Nephron progenitor cell (in vitro differentiated cells): Measurements from ENCODE around the gene P2RY11.

Experiments
- DNase-seq: peaks from one replicate; pipeline ENCODE4 v3.0.0; 2021
- H3K27ac Mint-ChIP-seq: 2 replicates; pipeline ENCODE4 v1.8.0; 2021; ENCODE audit warnings: mild to moderate bottlenecking, moderate library complexity, mixed read lengths
- H3K27me3 Mint-ChIP-seq: 2 replicates; pipeline ENCODE4 v1.8.0; 2021; ENCODE audit warnings: mild to moderate bottlenecking, low read depth, mixed read lengths; ENCODE audit not compliant: poor library complexity
- H3K36me3 Mint-ChIP-seq: 2 replicates; pipeline ENCODE4 v1.8.0; 2021; ENCODE audit warnings: low read depth, mixed read lengths
- H3K4me1 Mint-ChIP-seq: 2 replicates; pipeline ENCODE4 v1.8.0; 2021; ENCODE audit warnings: mixed read lengths
- H3K4me3 Mint-ChIP-seq: 2 replicates; pipeline ENCODE4 v1.8.0; 2021; ENCODE audit warnings: mild to moderate bottlenecking, moderate library complexity, mixed read lengths
- H3K9me3 Mint-ChIP-seq: 2 replicates; pipeline ENCODE4 v1.8.0; 2021; ENCODE audit warnings: mild to moderate bottlenecking, moderate library complexity, mixed read lengths
- TF ChIP-seq, protein P1 (sequence below): fragments of 200-600 bp; sonication (generic); IDR thresholded peaks from 2 replicates; pipeline ENCODE4 v1.5.0; 2021; ENCODE audit warnings: antibody characterized with exemption

Gene P2RY11

DNA sequence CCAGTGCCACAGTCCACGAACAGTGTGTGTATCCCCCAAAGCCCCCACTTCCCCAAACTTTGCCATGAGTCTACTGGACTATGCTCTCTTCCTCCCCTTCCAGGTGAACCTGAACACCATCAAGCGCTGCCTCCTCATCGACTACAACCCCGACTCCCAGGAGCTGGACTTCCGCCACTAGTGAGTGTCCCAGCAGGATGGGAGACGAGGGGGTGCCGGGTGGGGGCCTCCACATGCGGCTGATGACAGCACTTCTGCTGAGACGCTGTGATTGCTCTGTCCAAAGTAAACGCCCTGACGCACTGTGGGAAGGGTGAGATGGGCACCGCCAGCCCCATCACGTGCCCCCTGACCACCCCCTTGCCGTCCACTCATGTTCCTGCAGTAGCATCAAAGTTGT lies 2.0 kb upstream of the P2RY11 start:
- DNase-seq: no peak
- TF ChIP-seq, protein P1, sequence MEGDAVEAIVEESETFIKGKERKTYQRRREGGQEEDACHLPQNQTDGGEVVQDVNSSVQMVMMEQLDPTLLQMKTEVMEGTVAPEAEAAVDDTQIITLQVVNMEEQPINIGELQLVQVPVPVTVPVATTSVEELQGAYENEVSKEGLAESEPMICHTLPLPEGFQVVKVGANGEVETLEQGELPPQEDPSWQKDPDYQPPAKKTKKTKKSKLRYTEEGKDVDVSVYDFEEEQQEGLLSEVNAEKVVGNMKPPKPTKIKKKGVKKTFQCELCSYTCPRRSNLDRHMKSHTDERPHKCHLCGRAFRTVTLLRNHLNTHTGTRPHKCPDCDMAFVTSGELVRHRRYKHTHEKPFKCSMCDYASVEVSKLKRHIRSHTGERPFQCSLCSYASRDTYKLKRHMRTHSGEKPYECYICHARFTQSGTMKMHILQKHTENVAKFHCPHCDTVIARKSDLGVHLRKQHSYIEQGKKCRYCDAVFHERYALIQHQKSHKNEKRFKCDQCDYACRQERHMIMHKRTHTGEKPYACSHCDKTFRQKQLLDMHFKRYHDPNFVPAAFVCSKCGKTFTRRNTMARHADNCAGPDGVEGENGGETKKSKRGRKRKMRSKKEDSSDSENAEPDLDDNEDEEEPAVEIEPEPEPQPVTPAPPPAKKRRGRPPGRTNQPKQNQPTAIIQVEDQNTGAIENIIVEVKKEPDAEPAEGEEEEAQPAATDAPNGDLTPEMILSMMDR: no peak
- Mint-ChIP-seq H3K27ac (no peak overlapping the region), H3K4me1 (peaks cover 22% of the 10 kb centered on the region), H3K9me3 (no peaks in the 10 kb centered on the region), H3K27me3 (peaks cover 3% of the 10 kb centered on the region), H3K36me3 (peaks cover 30% of the 10 kb centered on the region), H3K4me3 (peak overlapping the region; percentile 30)

DNA sequence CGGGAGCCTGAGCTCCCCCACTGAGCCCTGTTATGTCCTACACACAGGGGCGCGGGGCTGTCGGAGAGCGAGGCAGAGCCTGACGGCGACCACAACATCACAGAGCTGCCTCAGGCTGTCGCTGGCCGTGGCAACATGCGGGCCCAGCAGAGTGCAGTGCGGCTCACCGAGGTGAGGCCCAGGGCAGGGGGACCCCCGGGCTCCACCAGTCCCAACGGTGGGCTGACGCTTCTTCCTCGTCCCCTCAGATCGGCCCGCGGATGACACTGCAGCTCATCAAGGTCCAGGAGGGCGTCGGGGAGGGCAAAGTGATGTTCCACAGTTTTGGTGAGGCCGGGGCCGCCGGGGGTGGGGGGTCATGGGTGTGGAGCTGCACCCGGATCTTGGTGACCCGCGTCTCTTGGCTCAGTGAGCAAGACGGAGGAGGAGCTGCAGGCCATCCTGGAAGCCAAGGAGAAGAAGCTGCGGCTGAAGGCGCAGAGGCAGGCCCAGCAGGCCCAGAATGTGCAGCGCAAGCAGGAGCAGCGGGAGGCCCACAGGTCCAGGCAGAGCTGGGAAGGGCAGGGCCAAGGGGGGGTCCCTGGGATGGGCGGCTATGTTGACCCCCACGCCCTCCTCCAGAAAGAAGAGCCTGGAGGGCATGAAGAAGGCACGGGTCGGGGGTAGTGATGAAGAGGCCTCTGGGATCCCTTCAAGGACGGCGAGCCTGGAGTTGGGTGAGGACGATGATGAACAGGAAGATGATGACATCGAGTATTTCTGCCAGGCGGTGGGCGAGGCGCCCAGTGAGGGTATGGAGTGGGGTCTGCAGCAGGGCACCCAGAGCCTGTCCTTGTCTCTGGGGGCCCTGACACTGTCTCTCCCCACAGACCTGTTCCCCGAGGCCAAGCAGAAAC lies 1.2 kb upstream of the P2RY11 start:
- DNase-seq: no peak
- H3K4me3 Mint-ChIP-seq: no peak overlapping the region
- H3K9me3 Mint-ChIP-seq: no peaks in the 10 kb centered on the region
- no peaks in the 10 kb centered on the region for H3K27me3 Mint-ChIP-seq
- TF ChIP-seq, protein P1: no peak
- peaks cover 30% of the 10 kb centered on the region for H3K36me3 Mint-ChIP-seq
- H3K4me1 Mint-ChIP-seq: peaks cover 14% of the 10 kb centered on the region
- peak overlapping the region; percentile 42 for H3K27ac Mint-ChIP-seq

DNA sequence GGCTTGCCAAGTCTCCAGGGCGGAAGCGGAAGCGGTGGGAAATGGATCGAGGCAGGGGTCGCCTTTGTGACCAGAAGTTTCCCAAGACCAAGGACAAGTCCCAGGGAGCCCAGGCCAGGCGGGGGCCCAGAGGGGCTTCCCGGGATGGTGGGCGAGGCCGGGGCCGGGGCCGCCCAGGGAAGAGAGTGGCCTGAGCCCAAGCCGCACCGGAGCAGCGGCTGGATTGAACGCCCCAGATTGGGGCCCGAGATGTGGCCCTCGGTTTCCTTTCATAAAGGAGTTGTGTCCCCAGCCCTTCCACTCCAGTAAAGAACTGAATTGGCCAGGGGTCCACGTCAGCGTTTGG lies 548 bp upstream of the P2RY11 start:
- Mint-ChIP-seq H3K9me3 (no peaks in the 10 kb centered on the region), H3K4me3 (no peak overlapping the region), H3K4me1 (peaks cover 12% of the 10 kb centered on the region), H3K27me3 (no peaks in the 10 kb centered on the region), H3K36me3 (peaks cover 30% of the 10 kb centered on the region), H3K27ac (peak overlapping the region; percentile 42)
- no peak for DNase-seq
- TF ChIP-seq, protein P1: no peak

DNA sequence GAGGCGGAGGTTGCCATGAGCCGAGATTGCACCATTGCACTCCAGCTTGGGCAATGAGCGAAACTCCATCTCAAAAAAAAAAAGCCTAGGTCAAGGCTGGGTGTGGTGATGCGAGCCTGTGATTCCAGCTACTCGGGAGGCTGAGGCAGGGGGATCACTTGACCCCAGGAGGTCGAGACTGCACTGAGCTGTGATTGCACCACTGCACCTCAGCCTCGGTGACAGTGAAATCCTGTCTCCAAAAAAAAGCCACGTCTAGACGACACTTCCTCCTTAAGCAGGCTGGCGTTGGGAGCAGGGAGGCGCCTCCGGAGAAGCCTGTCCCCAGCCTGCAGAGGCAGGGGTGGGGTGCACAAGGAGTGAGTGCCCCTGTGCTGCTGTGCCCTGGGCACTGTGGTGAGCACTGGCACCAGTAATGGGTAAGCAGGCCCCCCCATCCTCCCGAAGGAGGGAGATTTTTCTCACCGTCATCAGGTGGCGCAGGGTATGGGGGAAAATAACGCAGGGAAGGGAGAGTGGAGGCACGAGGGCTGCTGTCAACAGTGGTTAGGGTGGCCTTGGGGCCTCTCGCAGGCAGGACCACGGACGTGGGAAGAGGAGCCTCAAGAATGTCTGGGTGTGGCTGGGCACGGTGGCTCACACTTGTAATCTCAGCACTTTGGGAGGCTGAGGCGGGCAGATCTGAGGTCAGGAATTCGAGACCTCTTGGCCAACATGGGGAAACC lies 706 bp downstream of the P2RY11 start:
- H3K27me3 Mint-ChIP-seq: no peaks in the 10 kb centered on the region
- H3K27ac Mint-ChIP-seq: peak overlapping the region; percentile 85
- TF ChIP-seq, protein P1: no peak
- no peak for DNase-seq
- peaks cover 30% of the 10 kb centered on the region for H3K36me3 Mint-ChIP-seq
- H3K4me1 Mint-ChIP-seq: peaks cover 5% of the 10 kb centered on the region
- no peak overlapping the region for H3K4me3 Mint-ChIP-seq
- no peaks in the 10 kb centered on the region for H3K9me3 Mint-ChIP-seq

DNA sequence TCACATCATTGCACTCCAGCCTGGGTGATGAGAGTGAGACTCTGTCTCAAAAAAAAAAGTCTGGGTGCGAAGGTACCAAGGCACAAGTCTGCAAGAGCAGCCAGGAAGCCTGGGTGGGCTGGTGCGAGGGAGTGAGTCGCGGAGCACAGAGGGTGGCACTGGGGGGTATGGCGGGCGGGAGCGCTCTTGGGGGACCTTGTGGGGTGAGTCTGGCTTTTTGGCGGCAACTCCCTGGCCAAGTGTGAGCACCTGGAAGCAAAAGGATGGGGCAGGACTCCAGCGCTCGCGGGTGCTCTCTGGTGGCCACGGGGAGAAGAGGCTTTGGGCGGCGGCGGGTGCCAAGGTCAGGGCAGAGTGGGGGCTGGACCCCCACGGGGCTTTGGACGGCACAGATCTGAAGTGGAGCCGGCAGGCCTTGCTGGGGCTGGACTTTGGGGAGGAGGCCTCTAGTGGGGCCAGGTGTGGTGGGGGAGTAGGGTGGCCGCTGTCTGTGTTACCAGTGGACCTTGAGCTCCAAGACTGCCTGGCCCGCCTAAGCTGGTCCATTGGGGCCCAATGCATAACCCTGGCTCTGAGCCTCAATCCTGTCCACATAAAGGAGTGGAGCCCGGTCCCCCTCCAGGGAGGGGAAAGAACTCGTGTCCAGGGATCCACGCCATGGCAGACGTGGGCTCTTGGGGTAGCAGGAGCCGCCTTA lies 1.6 kb downstream of the P2RY11 start:
- no peak overlapping the region for H3K4me3 Mint-ChIP-seq
- TF ChIP-seq, protein P1: peak; percentile 54
- H3K4me1 Mint-ChIP-seq: no peaks in the 10 kb centered on the region
- H3K9me3 Mint-ChIP-seq: no peaks in the 10 kb centered on the region
- no peaks in the 10 kb centered on the region for H3K27me3 Mint-ChIP-seq
- peak; percentile 65 for DNase-seq
- H3K27ac Mint-ChIP-seq: peak overlapping the region; percentile 85
- peaks cover 25% of the 10 kb centered on the region for H3K36me3 Mint-ChIP-seq
